ENCODE results near the gene PRDM5.

The PRDM5 gene

GRCh38 chr4:120839334-120839973 is 83.1 kb downstream of the PRDM5 start:
- H3K4me1 ChIP-seq (ENCODE audit: control insufficient read depth, insufficient read depth, low read length), result no peaks in the 10 kb centered on the region
- no peak overlapping the region for H3K27ac ChIP-seq (ENCODE audit: low read depth, low read length)
- H3K9ac ChIP-seq (ENCODE audit: low read length), result no peak overlapping the region
- no peaks in the 10 kb centered on the region; the same call in 1 of the 2 replicates for H3K36me3 ChIP-seq (ENCODE audit: control insufficient read depth, insufficient read depth, low read length)
- H3K9me3 ChIP-seq (ENCODE audit: control insufficient read depth, insufficient read depth, low read depth, low read length), result peaks cover 8% of the 10 kb centered on the region; the same call in 1 of the 2 replicates
- H3K4me3 ChIP-seq (ENCODE audit: low read depth, low read length), result no peak overlapping the region
- no peaks in the 10 kb centered on the region for H3K27me3 ChIP-seq (ENCODE audit: control insufficient read depth, insufficient read depth, low read length)

- Histone ChIP-seq H3K27ac (ENCODE audit: low read depth, low read length) (no peak overlapping the region), H3K9ac (ENCODE audit: low read length) (no peak overlapping the region), H3K4me1 (ENCODE audit: control insufficient read depth, insufficient read depth, low read length) (no peaks in the 10 kb centered on the region), H3K36me3 (ENCODE audit: control insufficient read depth, insufficient read depth, low read length) (no peaks in the 10 kb centered on the region; the same call in 1 of the 2 replicates), H3K4me3 (ENCODE audit: low read depth, low read length) (no peak overlapping the region), H3K27me3 (ENCODE audit: control insufficient read depth, insufficient read depth, low read length) (no peaks in the 10 kb centered on the region), H3K9me3 (ENCODE audit: control insufficient read depth, insufficient read depth, low read depth, low read length) (peaks cover 14% of the 10 kb centered on the region)
Observed at GRCh38 chr4:120838784-120839183, 83.7 kb downstream of the PRDM5 start.

GRCh38 chr4:120837656-120838055 is 84.9 kb downstream of the PRDM5 start:
- no peaks in the 10 kb centered on the region; the same call in 1 of the 2 replicates for H3K36me3 ChIP-seq (ENCODE audit: control insufficient read depth, insufficient read depth, low read length)
- no peak overlapping the region for H3K27ac ChIP-seq (ENCODE audit: low read depth, low read length)
- H3K4me1 ChIP-seq (ENCODE audit: control insufficient read depth, insufficient read depth, low read length), result no peaks in the 10 kb centered on the region
- H3K9me3 ChIP-seq (ENCODE audit: control insufficient read depth, insufficient read depth, low read depth, low read length), result peaks cover 14% of the 10 kb centered on the region
- H3K9ac ChIP-seq (ENCODE audit: low read length), result no peak overlapping the region
- no peaks in the 10 kb centered on the region for H3K27me3 ChIP-seq (ENCODE audit: control insufficient read depth, insufficient read depth, low read length)
- H3K4me3 ChIP-seq (ENCODE audit: low read depth, low read length), result no peak overlapping the region

- Histone ChIP-seq H3K4me1 (ENCODE audit: control insufficient read depth, insufficient read depth, low read length) (no peaks in the 10 kb centered on the region), H3K27ac (ENCODE audit: low read depth, low read length) (no peak overlapping the region), H3K4me3 (ENCODE audit: low read depth, low read length) (no peak overlapping the region), H3K9me3 (ENCODE audit: control insufficient read depth, insufficient read depth, low read depth, low read length) (peaks cover 14% of the 10 kb centered on the region), H3K27me3 (ENCODE audit: control insufficient read depth, insufficient read depth, low read length) (no peaks in the 10 kb centered on the region), H3K9ac (ENCODE audit: low read length) (no peak overlapping the region), H3K36me3 (ENCODE audit: control insufficient read depth, insufficient read depth, low read length) (no peaks in the 10 kb centered on the region)
Observed at GRCh38 chr4:120835342-120835741, 87.2 kb downstream of the PRDM5 start.

DNA sequence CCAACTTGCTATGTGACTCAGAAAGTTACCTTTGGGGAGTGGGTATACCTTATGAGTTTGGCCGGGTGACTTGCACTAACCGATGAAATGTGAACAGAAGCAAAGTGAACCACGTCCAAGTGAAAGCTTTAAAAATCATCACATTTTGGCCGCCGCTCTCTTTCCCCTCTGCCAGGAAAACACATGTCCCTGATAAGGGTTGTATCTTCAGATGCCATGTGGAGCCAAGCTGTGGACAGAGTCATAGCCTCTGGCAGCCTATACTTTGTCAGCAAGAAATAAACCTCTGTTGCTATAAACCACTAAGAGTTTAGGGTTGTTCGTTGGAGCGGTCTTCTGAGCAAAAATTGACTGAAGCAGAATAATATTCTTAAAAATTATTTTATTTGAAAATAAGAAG is 92.3 kb downstream of the PRDM5 start:
- H3K36me3 ChIP-seq (ENCODE audit: control insufficient read depth, insufficient read depth, low read length), result no peaks in the 10 kb centered on the region
- no peak overlapping the region for H3K9ac ChIP-seq (ENCODE audit: low read length)
- no peak overlapping the region for H3K27ac ChIP-seq (ENCODE audit: low read depth, low read length)
- H3K4me1 ChIP-seq (ENCODE audit: control insufficient read depth, insufficient read depth, low read length), result no peaks in the 10 kb centered on the region
- H3K4me3 ChIP-seq (ENCODE audit: low read depth, low read length), result no peak overlapping the region
- peaks cover 11% of the 10 kb centered on the region for H3K9me3 ChIP-seq (ENCODE audit: control insufficient read depth, insufficient read depth, low read depth, low read length)
- H3K27me3 ChIP-seq (ENCODE audit: control insufficient read depth, insufficient read depth, low read length), result no peaks in the 10 kb centered on the region

GRCh38 chr4:120829113-120829831 is 93.3 kb downstream of the PRDM5 start:
- Histone ChIP-seq H3K36me3 (ENCODE audit: control insufficient read depth, insufficient read depth, low read length) (no peaks in the 10 kb centered on the region), H3K4me1 (ENCODE audit: control insufficient read depth, insufficient read depth, low read length) (no peaks in the 10 kb centered on the region), H3K4me3 (ENCODE audit: low read depth, low read length) (no peak overlapping the region), H3K9ac (ENCODE audit: low read length) (no peak overlapping the region), H3K27me3 (ENCODE audit: control insufficient read depth, insufficient read depth, low read length) (no peaks in the 10 kb centered on the region), H3K9me3 (ENCODE audit: control insufficient read depth, insufficient read depth, low read depth, low read length) (peaks cover 4% of the 10 kb centered on the region), H3K27ac (ENCODE audit: low read depth, low read length) (no peak overlapping the region)

- H3K9ac ChIP-seq (ENCODE audit: low read length), result no peak overlapping the region
- 0 out of 2 replicates have a peak, but pooled peaks cover 6% of the 10 kb centered on the region for H3K4me1 ChIP-seq (ENCODE audit: control insufficient read depth, insufficient read depth, low read length)
- no peak overlapping the region for H3K4me3 ChIP-seq (ENCODE audit: low read depth, low read length)
- no peak overlapping the region for H3K27ac ChIP-seq (ENCODE audit: low read depth, low read length)
- H3K9me3 ChIP-seq (ENCODE audit: control insufficient read depth, insufficient read depth, low read depth, low read length), result no peaks in the 10 kb centered on the region
- H3K27me3 ChIP-seq (ENCODE audit: control insufficient read depth, insufficient read depth, low read length), result no peaks in the 10 kb centered on the region
- H3K36me3 ChIP-seq (ENCODE audit: control insufficient read depth, insufficient read depth, low read length), result no peaks in the 10 kb centered on the region
Observed at GRCh38 chr4:120826853-120827252, 95.7 kb downstream of the PRDM5 start.

DNA sequence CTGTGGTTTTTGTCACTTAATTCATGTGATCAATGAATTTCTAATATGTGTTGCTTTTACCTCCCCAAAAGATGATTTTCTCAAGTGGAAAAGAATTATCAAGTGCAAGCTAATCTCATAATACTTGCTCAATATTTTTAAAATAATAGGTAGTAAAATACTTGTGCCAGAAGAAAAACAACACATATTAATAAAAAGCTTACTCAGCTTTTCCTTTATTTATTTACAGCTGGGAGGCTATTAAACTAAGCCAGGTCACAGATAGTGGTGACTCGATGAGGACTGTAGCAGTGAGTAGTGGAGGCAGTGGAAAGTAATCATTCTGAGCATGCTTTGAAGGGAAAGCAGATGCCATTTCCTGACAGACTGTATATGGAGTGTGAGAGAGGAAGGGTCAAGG is 96.1 kb downstream of the PRDM5 start:
- no peak overlapping the region for H3K4me3 ChIP-seq (ENCODE audit: low read depth, low read length)
- H3K9ac ChIP-seq (ENCODE audit: low read length), result no peak overlapping the region
- 0 out of 2 replicates have a peak, but pooled peaks cover 8% of the 10 kb centered on the region for H3K4me1 ChIP-seq (ENCODE audit: control insufficient read depth, insufficient read depth, low read length)
- no peaks in the 10 kb centered on the region for H3K36me3 ChIP-seq (ENCODE audit: control insufficient read depth, insufficient read depth, low read length)
- H3K27me3 ChIP-seq (ENCODE audit: control insufficient read depth, insufficient read depth, low read length), result no peaks in the 10 kb centered on the region
- H3K27ac ChIP-seq (ENCODE audit: low read depth, low read length), result no peak overlapping the region
- no peaks in the 10 kb centered on the region for H3K9me3 ChIP-seq (ENCODE audit: control insufficient read depth, insufficient read depth, low read depth, low read length)

- 0 out of 2 replicates have a peak, but pooled peaks cover 8% of the 10 kb centered on the region for H3K4me1 ChIP-seq (ENCODE audit: control insufficient read depth, insufficient read depth, low read length)
- H3K27me3 ChIP-seq (ENCODE audit: control insufficient read depth, insufficient read depth, low read length), result no peaks in the 10 kb centered on the region
- no peak overlapping the region for H3K9ac ChIP-seq (ENCODE audit: low read length)
- no peaks in the 10 kb centered on the region for H3K36me3 ChIP-seq (ENCODE audit: control insufficient read depth, insufficient read depth, low read length)
- no peaks in the 10 kb centered on the region for H3K9me3 ChIP-seq (ENCODE audit: control insufficient read depth, insufficient read depth, low read depth, low read length)
- no peak overlapping the region for H3K4me3 ChIP-seq (ENCODE audit: low read depth, low read length)
- H3K27ac ChIP-seq (ENCODE audit: low read depth, low read length), result no peak overlapping the region
Observed at GRCh38 chr4:120824946-120825345, 97.6 kb downstream of the PRDM5 start.

- Histone ChIP-seq H3K9ac (ENCODE audit: low read length) (no peak overlapping the region), H3K4me1 (ENCODE audit: control insufficient read depth, insufficient read depth, low read length) (0 out of 2 replicates have a peak, but pooled peaks cover 8% of the 10 kb centered on the region), H3K4me3 (ENCODE audit: low read depth, low read length) (no peak overlapping the region), H3K9me3 (ENCODE audit: control insufficient read depth, insufficient read depth, low read depth, low read length) (no peaks in the 10 kb centered on the region), H3K36me3 (ENCODE audit: control insufficient read depth, insufficient read depth, low read length) (no peaks in the 10 kb centered on the region), H3K27me3 (ENCODE audit: control insufficient read depth, insufficient read depth, low read length) (no peaks in the 10 kb centered on the region), H3K27ac (ENCODE audit: low read depth, low read length) (no peak overlapping the region)
Observed at GRCh38 chr4:120821977-120822376, 100.5 kb downstream of the PRDM5 start.

DNA sequence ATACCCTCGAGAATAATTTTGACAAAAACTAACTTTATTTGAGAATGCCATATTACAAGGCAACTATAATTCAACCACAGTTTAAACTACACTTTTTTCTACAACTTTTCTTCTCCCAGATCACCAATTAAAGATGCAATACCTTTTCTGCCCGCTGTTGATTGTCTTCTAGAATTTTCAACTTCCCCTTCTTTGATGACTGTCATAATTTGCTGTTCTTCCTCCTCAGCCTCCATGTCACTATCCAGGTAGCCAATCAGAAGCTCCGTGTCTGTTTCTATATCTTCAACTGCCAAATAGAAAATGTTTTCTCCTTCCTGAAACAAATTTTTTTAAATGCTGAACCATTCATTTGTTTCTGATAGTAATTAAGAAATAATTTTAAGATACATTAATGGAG is 101.5 kb downstream of the PRDM5 start:
- Histone ChIP-seq H3K9ac (ENCODE audit: low read length) (no peak overlapping the region), H3K9me3 (ENCODE audit: control insufficient read depth, insufficient read depth, low read depth, low read length) (no peaks in the 10 kb centered on the region), H3K27me3 (ENCODE audit: control insufficient read depth, insufficient read depth, low read length) (no peaks in the 10 kb centered on the region), H3K4me1 (ENCODE audit: control insufficient read depth, insufficient read depth, low read length) (0 out of 2 replicates have a peak, but pooled peaks cover 8% of the 10 kb centered on the region), H3K4me3 (ENCODE audit: low read depth, low read length) (no peak overlapping the region), H3K36me3 (ENCODE audit: control insufficient read depth, insufficient read depth, low read length) (no peaks in the 10 kb centered on the region), H3K27ac (ENCODE audit: low read depth, low read length) (no peak overlapping the region)

Measured in HUES6 (cell line).